ENCODE results near the gene PDE3A. TPM values are rescaled to one million over a fixed set of nuclear protein-coding genes. Genes with fewer than 3 reads are reported as not detected.

The PDE3A gene
- total RNA-seq, 1 experiment from 2014 or later, result 0.58 TPM

GRCh38 chr12:20400003-20400402 is 31.7 kb downstream of the PDE3A start:
- no peaks in the 10 kb centered on the region for H4K20me1 ChIP-seq (ENCODE audit: low read length)
- DNase-seq (no peak), ATAC-seq (no peak)
- no peak overlapping the region for H3K9ac ChIP-seq (ENCODE audit: low read length)
- intact Hi-C loops (cut with micrococcal nuclease), result no loop called here
- ChIA-PET POLR2A (ENCODE audit: unreplicated experiment) (interaction anchor here (0.7 kb wide), 1 partner anchor 132 kb away, joined by 9 read pairs; no protein-coding TSS in a partner anchor), CTCF (no interaction called here)
- H3K27me3 ChIP-seq (ENCODE audit: low read length), result 0 out of 2 replicates have a peak, but pooled peaks cover 3% of the 10 kb centered on the region
- H2AFZ ChIP-seq (ENCODE audit: low read length), result no peak overlapping the region
- no peaks in the 10 kb centered on the region for H3K79me2 ChIP-seq (ENCODE audit: low read length)
- no TSS peak for BruUV-seq (replicated peaks)
- no peaks in the 10 kb centered on the region for H3K4me1 ChIP-seq (ENCODE audit: insufficient read depth, low read length)
- no peaks in the 10 kb centered on the region for H3K36me3 ChIP-seq (ENCODE audit: low read depth, low read length)
- H3K9me3 ChIP-seq (ENCODE audit: low read length), result no peaks in the 10 kb centered on the region
- no peaks in the 10 kb centered on the region for H3F3A ChIP-seq (ENCODE audit: low read length, unreplicated experiment)
- no peak overlapping the region for H3K27ac ChIP-seq (ENCODE audit: low read length)
- TF ChIP-seq EZH2phosphoT487 (IDR thresholded peaks at IDR 0.05; ENCODE audit: borderline replicate concordance, low read length) (no peak), EZH2 (IDR thresholded peaks at IDR 0.05; ENCODE audit: low read length, unreplicated experiment) (no peak)
- TF ChIP-seq, protein P1, sequence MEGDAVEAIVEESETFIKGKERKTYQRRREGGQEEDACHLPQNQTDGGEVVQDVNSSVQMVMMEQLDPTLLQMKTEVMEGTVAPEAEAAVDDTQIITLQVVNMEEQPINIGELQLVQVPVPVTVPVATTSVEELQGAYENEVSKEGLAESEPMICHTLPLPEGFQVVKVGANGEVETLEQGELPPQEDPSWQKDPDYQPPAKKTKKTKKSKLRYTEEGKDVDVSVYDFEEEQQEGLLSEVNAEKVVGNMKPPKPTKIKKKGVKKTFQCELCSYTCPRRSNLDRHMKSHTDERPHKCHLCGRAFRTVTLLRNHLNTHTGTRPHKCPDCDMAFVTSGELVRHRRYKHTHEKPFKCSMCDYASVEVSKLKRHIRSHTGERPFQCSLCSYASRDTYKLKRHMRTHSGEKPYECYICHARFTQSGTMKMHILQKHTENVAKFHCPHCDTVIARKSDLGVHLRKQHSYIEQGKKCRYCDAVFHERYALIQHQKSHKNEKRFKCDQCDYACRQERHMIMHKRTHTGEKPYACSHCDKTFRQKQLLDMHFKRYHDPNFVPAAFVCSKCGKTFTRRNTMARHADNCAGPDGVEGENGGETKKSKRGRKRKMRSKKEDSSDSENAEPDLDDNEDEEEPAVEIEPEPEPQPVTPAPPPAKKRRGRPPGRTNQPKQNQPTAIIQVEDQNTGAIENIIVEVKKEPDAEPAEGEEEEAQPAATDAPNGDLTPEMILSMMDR (conservative IDR thresholded peaks at IDR 0.05; ENCODE audit: low read depth, low read length), result no peak
- H3K9me2 ChIP-seq (replicated peaks; ENCODE audit: low read length), result no peaks in the 10 kb centered on the region
- no peak overlapping the region for H3K4me3 ChIP-seq (ENCODE audit: low read length)
- no peak overlapping the region for H3K4me2 ChIP-seq (ENCODE audit: low read length)

DNA sequence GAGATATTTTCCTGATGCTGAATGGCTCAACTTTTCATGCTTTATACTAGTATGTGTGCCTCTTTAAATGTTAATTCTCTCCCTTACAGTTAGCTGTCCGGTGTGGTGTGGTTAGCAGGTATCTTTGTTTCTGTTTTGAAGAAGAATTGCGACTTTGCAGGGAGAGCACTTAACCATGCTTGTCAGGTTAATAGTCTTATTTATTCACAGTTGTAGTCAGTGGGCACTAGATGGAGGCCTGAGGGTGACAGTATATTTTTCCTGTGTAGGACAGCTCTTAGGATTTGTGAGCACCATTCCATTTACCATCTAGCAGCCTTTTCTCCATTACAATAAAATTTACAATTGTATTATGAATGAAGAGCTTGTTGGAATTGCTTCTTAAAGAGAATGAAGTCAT is 34.9 kb downstream of the PDE3A start:
- POLR2A ChIA-PET (ENCODE audit: unreplicated experiment), result no interaction called here
- CTCF ChIA-PET, result no interaction called here
- DNase-seq (no peak), ATAC-seq (no peak)
- H3K27me3 ChIP-seq (ENCODE audit: low read length), result 0 out of 2 replicates have a peak, but pooled peaks cover 3% of the 10 kb centered on the region
- H2AFZ ChIP-seq (ENCODE audit: low read length), result no peak overlapping the region
- BruUV-seq (replicated peaks), result no TSS peak
- no peak overlapping the region for H3K4me3 ChIP-seq (ENCODE audit: low read length)
- no peaks in the 10 kb centered on the region for H3K9me3 ChIP-seq (ENCODE audit: low read length)
- no peak overlapping the region for H3K4me2 ChIP-seq (ENCODE audit: low read length)
- no peak overlapping the region for H3K27ac ChIP-seq (ENCODE audit: low read length)
- no peaks in the 10 kb centered on the region for H3K9me2 ChIP-seq (replicated peaks; ENCODE audit: low read length)
- H4K20me1 ChIP-seq (ENCODE audit: low read length), result no peaks in the 10 kb centered on the region
- no peaks in the 10 kb centered on the region for H3F3A ChIP-seq (ENCODE audit: low read length, unreplicated experiment)
- no peaks in the 10 kb centered on the region for H3K36me3 ChIP-seq (ENCODE audit: low read depth, low read length)
- H3K79me2 ChIP-seq (ENCODE audit: low read length), result no peaks in the 10 kb centered on the region
- H3K9ac ChIP-seq (ENCODE audit: low read length), result no peak overlapping the region
- H3K4me1 ChIP-seq (ENCODE audit: insufficient read depth, low read length), result no peaks in the 10 kb centered on the region
- TF ChIP-seq, protein P1 (conservative IDR thresholded peaks at IDR 0.05; ENCODE audit: low read depth, low read length), result no peak
- no peak for TF ChIP-seq EZH2 (IDR thresholded peaks at IDR 0.05; ENCODE audit: low read length, unreplicated experiment)
- TF ChIP-seq EZH2phosphoT487 (IDR thresholded peaks at IDR 0.05; ENCODE audit: borderline replicate concordance, low read length), result no peak
- intact Hi-C loops (cut with micrococcal nuclease), result no loop called here

GRCh38 chr12:20404576-20405346 is 36.4 kb downstream of the PDE3A start:
- no peak for DNase-seq
- Histone ChIP-seq H3K9me3 (ENCODE audit: low read length) (no peaks in the 10 kb centered on the region), H3K27ac (ENCODE audit: low read length) (no peak overlapping the region), H3K9me2 (replicated peaks; ENCODE audit: low read length) (no peaks in the 10 kb centered on the region), H3K4me3 (ENCODE audit: low read length) (no peak overlapping the region), H3K36me3 (ENCODE audit: low read depth, low read length) (no peaks in the 10 kb centered on the region), H3K4me1 (ENCODE audit: insufficient read depth, low read length) (no peaks in the 10 kb centered on the region), H3K4me2 (ENCODE audit: low read length) (no peak overlapping the region), H3K9ac (ENCODE audit: low read length) (no peak overlapping the region), H3K27me3 (ENCODE audit: low read length) (0 out of 2 replicates have a peak, but pooled peaks cover 3% of the 10 kb centered on the region), H2AFZ (ENCODE audit: low read length) (no peak overlapping the region), H4K20me1 (ENCODE audit: low read length) (no peaks in the 10 kb centered on the region), H3K79me2 (ENCODE audit: low read length) (no peaks in the 10 kb centered on the region), H3F3A (ENCODE audit: low read length, unreplicated experiment) (no peaks in the 10 kb centered on the region)
- no peak for ATAC-seq
- ChIA-PET CTCF (no interaction called here), POLR2A (ENCODE audit: unreplicated experiment) (no interaction called here)
- no TSS peak for BruUV-seq (replicated peaks)
- intact Hi-C loops (cut with micrococcal nuclease), result no loop called here
- no peak for TF ChIP-seq EZH2phosphoT487 (IDR thresholded peaks at IDR 0.05; ENCODE audit: borderline replicate concordance, low read length)
- TF ChIP-seq EZH2 (IDR thresholded peaks at IDR 0.05; ENCODE audit: low read length, unreplicated experiment), result no peak
- TF ChIP-seq, protein P1 (conservative IDR thresholded peaks at IDR 0.05; ENCODE audit: low read depth, low read length), result no peak

Data from PC-3 (cell line).